T follicular helper cell (primary cell): Measurements from ENCODE around the gene RASGRF2.
"Not testable (repeated sequence)": the region's sequence is repeated elsewhere in the genome, so short reads cannot be mapped to it uniquely, and the experiment has no call there.

Experiments
- DNase-seq: peaks from one replicate; pipeline ENCODE4 v3.0.0-alpha.2; 2020; ENCODE audit warnings: low read depth

Gene RASGRF2

GRCh38 chr5:81020478-81021167 lies 60.5 kb downstream of the RASGRF2 start:
- DNase-seq: no peak

GRCh38 chr5:81021486-81021885 lies 61.3 kb downstream of the RASGRF2 start:
- no peak for DNase-seq

GRCh38 chr5:81021951-81022687 lies 62.0 kb downstream of the RASGRF2 start:
- no peak for DNase-seq

- DNase-seq: no peak
Measured at GRCh38 chr5:81022688-81023084, 62.5 kb downstream of the RASGRF2 start.

- DNase-seq: no peak
Measured at GRCh38 chr5:81023261-81023970, 63.3 kb downstream of the RASGRF2 start.

GRCh38 chr5:81027481-81028058 lies 67.4 kb downstream of the RASGRF2 start:
- no peak for DNase-seq

- not testable (repeated sequence) for DNase-seq
Measured at GRCh38 chr5:81028888-81029287, 68.7 kb downstream of the RASGRF2 start.

- DNase-seq: not testable (repeated sequence)
Measured at GRCh38 chr5:81029736-81030135, 69.6 kb downstream of the RASGRF2 start.

- not testable (repeated sequence) for DNase-seq
Measured at GRCh38 chr5:81030236-81031034, 70.3 kb downstream of the RASGRF2 start.

- no peak for DNase-seq
Measured at GRCh38 chr5:81035522-81035921, 75.4 kb downstream of the RASGRF2 start.

- no peak for DNase-seq
Measured at GRCh38 chr5:81038495-81038894, 78.3 kb downstream of the RASGRF2 start.

GRCh38 chr5:81044868-81045267 lies 84.7 kb downstream of the RASGRF2 start:
- DNase-seq: no peak

GRCh38 chr5:81045389-81045807 lies 85.2 kb downstream of the RASGRF2 start:
- no peak for DNase-seq

- no peak for DNase-seq
Measured at GRCh38 chr5:81046041-81046440, 85.9 kb downstream of the RASGRF2 start.

GRCh38 chr5:81052325-81052724 lies 92.2 kb downstream of the RASGRF2 start:
- no peak for DNase-seq

GRCh38 chr5:81053282-81053681 lies 93.1 kb downstream of the RASGRF2 start:
- DNase-seq: not testable (repeated sequence)

GRCh38 chr5:81058121-81058520 lies 98.0 kb downstream of the RASGRF2 start:
- no peak for DNase-seq

GRCh38 chr5:81065492-81065891 lies 105.3 kb downstream of the RASGRF2 start:
- no peak for DNase-seq

GRCh38 chr5:81066102-81066501 lies 105.9 kb downstream of the RASGRF2 start:
- DNase-seq: no peak

GRCh38 chr5:81067406-81067805 lies 107.2 kb downstream of the RASGRF2 start:
- no peak for DNase-seq

GRCh38 chr5:81068063-81068462 lies 107.9 kb downstream of the RASGRF2 start:
- no peak for DNase-seq

- no peak for DNase-seq
Measured at GRCh38 chr5:81068635-81069034, 108.5 kb downstream of the RASGRF2 start.
